Skeletal muscle cell (primary cell): ENCODE results near the gene NUBP1.
"Not testable (repeated sequence)": the region's sequence is repeated elsewhere in the genome, so short reads cannot be mapped to it uniquely, and the experiment has no call there.

Source experiments
- DNase-seq: peaks from one replicate; pipeline ENCODE4 v3.0.0-alpha.2; 2010; ENCODE audit warnings: low read depth
- H3K4me3 ChIP-seq: 2 replicates; pipeline ENCODE4 v1.5.1; 2011; ENCODE audit warnings: low read depth, mild to moderate bottlenecking, control low read depth, low read length, moderate library complexity

NUBP1 gene

GRCh38 chr16:10787304-10787703 is 43.7 kb downstream of the NUBP1 start:
- H3K4me3 ChIP-seq = no peak overlapping the region
- no peak for DNase-seq

GRCh38 chr16:10788630-10789029 is 45.0 kb downstream of the NUBP1 start:
- DNase-seq, H3K4me3 ChIP-seq: not testable (repeated sequence)

- no peak overlapping the region for H3K4me3 ChIP-seq
- no peak for DNase-seq
Measured at GRCh38 chr16:10791048-10791447, 47.4 kb downstream of the NUBP1 start.

- H3K4me3 ChIP-seq = no peak overlapping the region
- DNase-seq = no peak
Measured at GRCh38 chr16:10799736-10800135, 56.1 kb downstream of the NUBP1 start.

- H3K4me3 ChIP-seq = no peak overlapping the region
- no peak for DNase-seq
Measured at GRCh38 chr16:10805334-10805733, 61.7 kb downstream of the NUBP1 start.

GRCh38 chr16:10806698-10807097 is 63.1 kb downstream of the NUBP1 start:
- H3K4me3 ChIP-seq = no peak overlapping the region
- DNase-seq = no peak

GRCh38 chr16:10808218-10808617 is 64.6 kb downstream of the NUBP1 start:
- DNase-seq = no peak
- H3K4me3 ChIP-seq = no peak overlapping the region

GRCh38 chr16:10808850-10809249 is 65.2 kb downstream of the NUBP1 start:
- H3K4me3 ChIP-seq = no peak overlapping the region
- DNase-seq = no peak

GRCh38 chr16:10809706-10810105 is 66.1 kb downstream of the NUBP1 start:
- no peak overlapping the region for H3K4me3 ChIP-seq
- DNase-seq = no peak

GRCh38 chr16:10812312-10813098 is 68.9 kb downstream of the NUBP1 start:
- H3K4me3 ChIP-seq = no peak overlapping the region
- no peak for DNase-seq

GRCh38 chr16:10813099-10813455 is 69.4 kb downstream of the NUBP1 start:
- H3K4me3 ChIP-seq = no peak overlapping the region

GRCh38 chr16:10817514-10817913 is 73.9 kb downstream of the NUBP1 start:
- no peak for DNase-seq
- H3K4me3 ChIP-seq = no peak overlapping the region

More at GRCh38 chr16:10813099-10813455, 69.4 kb downstream of the NUBP1 start:
- DNase-seq = no peak

GRCh38 chr16:10817963-10818941 is 74.6 kb downstream of the NUBP1 start, which contains the start of gene TVP23A:
Gene TVP23A, minus strand, starts transcription at chr16:10818794. Its CDS starts 301 bp downstream, at chr16:10818493.
- no peak for DNase-seq

More at GRCh38 chr16:10817963-10818941, 74.6 kb downstream of the NUBP1 start, which contains the start of gene TVP23A:
- no peak within 1 kb of the TSS for H3K4me3 ChIP-seq
